Stomach (tissue), 9 donors: Measurements from ENCODE around the gene TH. TPM values are rescaled to one million over a fixed set of nuclear protein-coding genes. Genes with fewer than 3 reads are reported as not detected.

Source experiments
- DNase-seq, 2 donors: peaks; one replicate each; pipeline versions ENCODE4 v3.0.0 to v3.0.0-alpha.2; 2013 to 2019
- H3K27ac ChIP-seq, 5 donors: fragments of 200-600 bp in 4 of 5; sonication (generic) in 4 of 5; one replicate each; pipeline ENCODE4 v1.5.1; 2013 to 2019; ENCODE audit warnings: mild to moderate bottlenecking in 1 of 5, moderate library complexity in 1 of 5
- H3K27me3 ChIP-seq, 3 donors: fragments of 200-600 bp; sonication (generic); one replicate each; pipeline ENCODE4 v1.5.1; 2017 to 2019; ENCODE audit warnings: mixed run types in 1 of 3
- H3K36me3 ChIP-seq, 4 donors: fragments of 200-600 bp; sonication (generic); 1 replicate in 3 of 4; 2 replicates in 1 of 4; pipeline ENCODE4 v1.5.1; 2016 to 2019
- H3K4me1 ChIP-seq, 4 donors: fragments of 200-600 bp; sonication (generic); one replicate each; pipeline ENCODE4 v1.5.1; 2016 to 2019
- H3K4me3 ChIP-seq, 4 donors: fragments of 200-600 bp; sonication (generic) in 3 of 4; one replicate each; pipeline ENCODE4 v1.5.1; 2016 to 2019; ENCODE audit warnings: mild to moderate bottlenecking in 1 of 4
- H3K9me3 ChIP-seq, 4 donors: fragments of 200-600 bp; sonication (generic); one replicate each; pipeline ENCODE4 v1.5.1; 2016 to 2019
- EP300 ChIP-seq: sonication (generic); formaldehyde crosslinking; IDR thresholded peaks from one replicate; pipeline ENCODE4 v1.6.1; 2017; ENCODE audit warnings: antibody characterized with exemption
- POLR2A ChIP-seq, 4 donors: fragments of 450-650 bp; IDR thresholded peaks; one replicate each; pipeline ENCODE4 v1.6.1; 2016; ENCODE audit warnings: antibody characterized with exemption in 4 of 4, control low read depth in 2 of 4, mild to moderate bottlenecking in 1 of 4, moderate library complexity in 1 of 4
- POLR2AphosphoS5 ChIP-seq, 3 donors: sonication (generic); formaldehyde crosslinking; IDR thresholded peaks; one replicate each; pipeline ENCODE4 v1.6.1; 2016; ENCODE audit warnings: antibody characterized with exemption in 3 of 3
- WGBS, 5 donors: extraction: QIAGEN DNeasy Blood & Tissue Kit in 3 of 5; methylation state at CpG; one replicate each; pipeline versions ENCODE4 v1.1.5 to v1.1.7; 2013 to 2018; 5-methylcytosine and 5-hydroxymethylcytosine counted together
- intact Hi-C: fragments of 100-400 bp; cut with DNase I; formaldehyde crosslinking; loops from one replicate; pipeline ENCODE4 v1.15.1; 2023; ENCODE audit warnings: low total_unique reads
- polyA plus RNA-seq, 3 donors: library from polyadenylated mRNA; stranded (reverse); fragments of 200-250 nt; gene quantifications; one replicate each; pipeline ENCODE4 v1.2.3, GENCODE V29; 2013
- total RNA-seq, 5 donors: library from RNA; depleted of rRNA; stranded (reverse); fragments of >200 nt; gene quantifications; one replicate each; pipeline versions ENCODE4 v1.1.0 to v1.2.3, GENCODE V29; 2014 to 2016
- TF ChIP-seq, protein P1 (sequence below), 7 experiments: fragments of 450-650 bp in 4 of 7; fragments of 200-600 bp in 3 of 7; sonication (generic) in 3 of 7; IDR thresholded peaks; one replicate each; pipeline ENCODE4 v1.5.1; 2016 to 2019; ENCODE audit warnings: antibody characterized with exemption in 7 of 7, control low read depth in 2 of 7, mild to moderate bottlenecking in 1 of 7
- donor health status: healthy with polysubstance abuse.
- donor health status: Bipolar disorder and iron deficiency.
- donor health status: healthy.

The TH gene
- total and polyA plus RNA-seq, 8 donors = 0.13 to 1.7 TPM; not detected in 6

DNA sequence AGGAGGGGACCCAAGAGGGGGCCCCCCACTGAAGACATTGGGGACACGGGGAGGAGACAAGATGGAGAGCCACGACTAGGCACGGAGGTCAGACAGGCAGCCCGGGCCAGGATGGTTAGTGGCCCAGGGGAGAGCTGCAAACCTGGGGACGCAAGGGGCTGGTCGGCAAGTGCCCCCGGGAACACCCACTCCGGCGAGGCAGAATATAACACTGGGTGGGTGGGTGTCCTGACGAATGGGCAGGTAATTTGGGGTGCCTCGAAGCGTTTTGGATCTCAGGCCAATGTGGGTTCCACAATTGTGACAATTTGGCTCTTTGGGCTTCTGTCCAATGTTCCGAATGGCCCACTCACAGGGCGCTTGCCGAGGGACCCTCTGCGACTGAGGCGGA is 42.3 kb downstream of the TH start:
- intact Hi-C loops = no loop called here
- no peak overlapping the region for H3K27ac ChIP-seq
- DNase-seq = no peak
- TF ChIP-seq, protein P1, sequence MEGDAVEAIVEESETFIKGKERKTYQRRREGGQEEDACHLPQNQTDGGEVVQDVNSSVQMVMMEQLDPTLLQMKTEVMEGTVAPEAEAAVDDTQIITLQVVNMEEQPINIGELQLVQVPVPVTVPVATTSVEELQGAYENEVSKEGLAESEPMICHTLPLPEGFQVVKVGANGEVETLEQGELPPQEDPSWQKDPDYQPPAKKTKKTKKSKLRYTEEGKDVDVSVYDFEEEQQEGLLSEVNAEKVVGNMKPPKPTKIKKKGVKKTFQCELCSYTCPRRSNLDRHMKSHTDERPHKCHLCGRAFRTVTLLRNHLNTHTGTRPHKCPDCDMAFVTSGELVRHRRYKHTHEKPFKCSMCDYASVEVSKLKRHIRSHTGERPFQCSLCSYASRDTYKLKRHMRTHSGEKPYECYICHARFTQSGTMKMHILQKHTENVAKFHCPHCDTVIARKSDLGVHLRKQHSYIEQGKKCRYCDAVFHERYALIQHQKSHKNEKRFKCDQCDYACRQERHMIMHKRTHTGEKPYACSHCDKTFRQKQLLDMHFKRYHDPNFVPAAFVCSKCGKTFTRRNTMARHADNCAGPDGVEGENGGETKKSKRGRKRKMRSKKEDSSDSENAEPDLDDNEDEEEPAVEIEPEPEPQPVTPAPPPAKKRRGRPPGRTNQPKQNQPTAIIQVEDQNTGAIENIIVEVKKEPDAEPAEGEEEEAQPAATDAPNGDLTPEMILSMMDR (IDR thresholded peaks at IDR 0.05) = no peak
- TF ChIP-seq EP300 (no peak), POLR2A (IDR thresholded peaks at IDR 0.05) (no peak), POLR2AphosphoS5 (IDR thresholded peaks at IDR 0.05) (no peak)
- H3K36me3 ChIP-seq = no peaks in the 10 kb centered on the region
- H3K4me3 ChIP-seq = no peak overlapping the region
- H3K4me1 ChIP-seq = no peaks in the 10 kb centered on the region
- H3K9me3 ChIP-seq = no peaks in the 10 kb centered on the region
- H3K27me3 ChIP-seq = peaks cover 0 to 67% (median 17%) of the 10 kb centered on the region in 3 donors
- 88 to 95% (median 90%) methylated on average over 12 to 17 of the region's 17 CpGs for WGBS, 5 donors

DNA sequence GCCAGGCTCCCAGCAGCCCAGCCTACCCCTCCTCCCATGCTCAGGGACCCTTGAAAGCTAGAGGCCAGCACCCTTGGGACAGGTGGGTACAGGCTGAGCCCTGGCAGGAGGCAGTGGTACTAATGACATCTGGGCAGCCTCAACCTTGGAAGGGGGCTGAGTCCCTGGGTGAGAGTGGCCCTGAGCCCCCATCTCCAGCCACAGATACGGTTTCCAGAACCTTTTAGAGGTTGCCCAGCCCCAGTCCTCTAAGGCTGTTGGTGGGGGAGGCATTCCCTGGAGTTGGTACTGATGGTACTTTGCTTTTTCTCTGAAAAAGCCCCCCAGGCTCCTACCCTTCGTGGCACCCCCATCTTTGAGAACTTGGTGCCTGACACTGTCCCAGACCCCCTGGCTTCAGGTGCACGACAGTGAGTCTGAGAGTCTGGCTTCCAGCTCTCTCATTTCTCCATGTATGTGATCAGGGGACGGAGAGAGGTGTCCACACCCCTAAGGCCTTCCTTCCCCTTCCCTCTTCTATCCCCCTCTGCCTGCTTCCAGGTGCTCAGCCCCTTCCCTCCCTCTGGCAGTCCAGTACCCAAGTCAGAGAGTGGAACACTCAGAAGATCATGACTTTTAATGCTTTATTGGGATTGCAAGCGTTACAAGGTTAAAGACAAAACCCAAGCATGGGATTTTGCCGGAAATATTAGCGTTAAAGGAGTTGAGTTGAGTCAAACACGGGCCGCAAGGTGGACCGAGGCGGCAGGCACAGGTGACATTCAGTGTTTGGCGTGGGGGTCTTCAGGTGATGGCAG is 42.9 kb downstream of the TH start:
- Histone ChIP-seq H3K4me1 (no peaks in the 10 kb centered on the region), H3K36me3 (no peaks in the 10 kb centered on the region), H3K9me3 (no peaks in the 10 kb centered on the region), H3K4me3 (no peak overlapping the region), H3K27ac (no peak overlapping the region), H3K27me3 (peaks cover 0 to 67% (median 11%) of the 10 kb centered on the region in 3 donors)
- WGBS, 5 donors = 74 to 83% (median 82%) methylated on average over 12 of the region's 12 CpGs
- intact Hi-C loops = no loop called here
- no peak for DNase-seq
- TF ChIP-seq POLR2A (IDR thresholded peaks at IDR 0.05) (no peak), POLR2AphosphoS5 (IDR thresholded peaks at IDR 0.05) (no peak), EP300 (no peak)
- TF ChIP-seq, protein P1 (IDR thresholded peaks at IDR 0.05) = no peak

DNA sequence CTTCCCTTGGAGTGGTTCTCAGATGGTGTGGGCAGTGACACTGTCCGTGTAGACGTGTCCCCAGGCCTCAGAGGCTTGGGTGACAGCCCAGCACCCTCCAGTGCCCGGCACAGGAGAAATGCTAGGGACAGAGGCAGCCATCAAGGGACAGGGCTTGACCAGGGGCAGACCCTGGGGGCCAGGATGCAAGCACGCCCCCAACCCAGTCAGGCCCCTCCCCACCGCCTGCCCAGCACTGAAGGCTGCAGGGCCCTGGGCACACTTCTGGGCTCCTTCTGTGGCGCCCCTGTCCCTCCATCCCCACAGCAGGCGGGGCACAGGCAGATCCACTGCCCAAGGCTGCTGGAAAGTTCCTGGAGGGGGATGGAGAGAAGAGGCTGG is 43.5 kb downstream of the TH start:
- no peaks in the 10 kb centered on the region for H3K4me1 ChIP-seq
- no peak overlapping the region for H3K4me3 ChIP-seq
- intact Hi-C loops = no loop called here
- 69 to 88% (median 83%) methylated on average over 3 to 7 of the region's 7 CpGs for WGBS, 5 donors
- H3K27ac ChIP-seq = no peak overlapping the region
- TF ChIP-seq, protein P1 (IDR thresholded peaks at IDR 0.05) = no peak
- no peak for TF ChIP-seq EP300
- TF ChIP-seq POLR2A (IDR thresholded peaks at IDR 0.05) = no peak
- TF ChIP-seq POLR2AphosphoS5 (IDR thresholded peaks at IDR 0.05) = no peak
- peaks cover 0 to 67% (median 10%) of the 10 kb centered on the region in 3 donors for H3K27me3 ChIP-seq
- no peaks in the 10 kb centered on the region for H3K9me3 ChIP-seq
- DNase-seq = no peak
- H3K36me3 ChIP-seq = no peaks in the 10 kb centered on the region

GRCh38 chr11:2127482-2128129 is 44.0 kb downstream of the TH start:
- no peak for DNase-seq
- TF ChIP-seq POLR2AphosphoS5 (IDR thresholded peaks at IDR 0.05) (no peak), POLR2A (IDR thresholded peaks at IDR 0.05) (no peak), EP300 (no peak)
- TF ChIP-seq, protein P1 (IDR thresholded peaks at IDR 0.05) = no peak
- peaks cover 0 to 2% (median 2%) of the 10 kb centered on the region in 4 donors for H3K4me1 ChIP-seq
- 71 to 76% (median 71%) methylated on average over 6 to 8 of the region's 8 CpGs for WGBS, 5 donors
- intact Hi-C loops = no loop called here
- H3K36me3 ChIP-seq = no peaks in the 10 kb centered on the region
- H3K27ac ChIP-seq = no peak overlapping the region
- H3K4me3 ChIP-seq = no peak overlapping the region
- H3K9me3 ChIP-seq = no peaks in the 10 kb centered on the region
- H3K27me3 ChIP-seq = peaks cover 0 to 67% (median 5%) of the 10 kb centered on the region in 3 donors
